GM18498 (cell line): ENCODE measurements around the gene LIPI.
"Not testable (repeated sequence)": the region's sequence is repeated elsewhere in the genome, so short reads cannot be mapped to it uniquely, and the experiment has no call there.

Source experiments
- ATAC-seq: cut with Tn5 transposase; IDR thresholded peaks from one replicate; pipeline ENCODE4 v1.9.1; 2021; ENCODE audit warnings: mild to moderate bottlenecking, moderate library complexity; ENCODE audit not compliant: unreplicated experiment

Gene LIPI

DNA sequence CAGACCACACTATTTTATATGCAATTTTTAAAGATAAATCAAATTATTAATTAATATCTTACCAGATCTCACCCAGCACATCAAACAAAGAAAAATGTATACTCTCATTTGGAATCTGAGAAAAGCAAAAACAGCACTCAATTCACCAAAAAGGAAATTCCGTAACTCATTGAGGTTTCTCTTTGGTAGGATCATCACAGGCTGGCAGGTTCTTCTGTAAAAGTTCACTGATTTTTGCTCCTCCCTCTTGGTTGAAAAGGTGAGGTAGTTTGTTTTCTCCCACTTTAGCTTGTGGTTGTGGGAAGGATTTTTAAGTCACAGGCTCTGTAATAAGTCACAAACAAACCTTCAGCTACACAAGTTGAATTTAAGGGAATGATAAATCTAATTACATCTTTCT is at the start of gene LIPI:
Gene LIPI, minus strand, starts transcription at position 218 of the 400 bp plus-strand sequence. Its CDS starts 110 bp downstream, at position 108.
- no peak for ATAC-seq

GRCh38 chr21:14260174-14260764 is 49.5 kb upstream of the LIPI start:
- no peak for ATAC-seq

DNA sequence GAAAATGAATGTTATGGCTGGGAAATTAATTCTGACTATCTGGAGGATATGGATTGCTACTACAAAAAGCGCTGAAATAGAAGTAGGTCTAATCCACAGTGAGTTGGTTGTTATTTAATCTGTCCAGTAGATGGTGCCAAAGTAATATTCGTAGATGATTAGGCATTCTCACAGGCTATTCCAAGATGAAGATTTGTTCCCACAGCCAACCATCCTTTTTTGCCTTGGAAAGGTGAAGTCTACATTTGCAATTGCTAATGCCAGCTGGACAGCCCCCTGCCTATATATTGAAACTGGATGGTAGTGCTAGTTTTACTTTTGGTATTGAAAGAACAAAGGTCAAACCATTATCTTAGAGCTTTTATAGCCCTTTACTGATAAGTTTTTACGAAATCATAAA is 49.0 kb upstream of the LIPI start:
- ATAC-seq, result peak; percentile 65

DNA sequence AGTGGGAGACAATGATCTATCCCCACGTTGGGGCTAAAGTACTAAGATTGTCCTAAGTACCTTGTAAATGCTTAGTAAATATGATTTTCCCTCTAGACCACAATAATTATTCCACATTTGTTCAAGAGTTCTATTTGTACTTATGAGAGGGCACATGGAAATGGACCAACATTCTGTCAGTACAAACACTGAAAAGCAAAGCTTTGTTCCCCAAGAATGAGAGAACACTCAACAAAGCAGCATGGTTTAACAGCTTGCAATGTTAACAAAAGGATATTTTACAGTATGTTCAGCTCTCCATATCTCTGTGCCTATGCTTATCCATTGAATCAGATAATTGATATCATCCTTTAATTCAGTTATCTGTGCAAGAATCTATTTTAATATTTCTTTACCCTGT is 40.6 kb upstream of the LIPI start:
- ATAC-seq, result no peak

GRCh38 chr21:14245711-14246110 is 35.0 kb upstream of the LIPI start:
- no peak for ATAC-seq

GRCh38 chr21:14244911-14245310 is 34.2 kb upstream of the LIPI start:
- no peak for ATAC-seq

- ATAC-seq, result no peak
Observed at GRCh38 chr21:14243874-14244273, 33.1 kb upstream of the LIPI start.

DNA sequence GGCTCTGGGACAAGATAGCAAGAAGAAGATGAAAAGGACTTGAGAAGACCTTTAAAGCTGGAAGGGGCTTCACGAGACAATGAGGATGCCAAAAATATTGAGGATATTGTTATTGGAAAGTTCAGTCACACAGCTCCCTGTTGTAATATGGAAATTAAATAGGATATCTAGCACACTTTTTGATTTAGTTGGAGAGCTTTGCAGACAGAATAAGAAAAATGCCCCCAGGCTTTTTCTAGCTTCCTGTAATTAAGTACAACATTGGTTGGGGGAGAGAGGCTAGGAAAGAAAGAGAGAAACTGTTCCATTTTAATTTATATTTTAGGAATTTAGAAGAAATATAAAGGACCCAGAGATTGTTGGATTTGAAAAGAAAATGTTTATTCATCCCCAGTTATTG is 32.7 kb upstream of the LIPI start:
- ATAC-seq, result no peak

DNA sequence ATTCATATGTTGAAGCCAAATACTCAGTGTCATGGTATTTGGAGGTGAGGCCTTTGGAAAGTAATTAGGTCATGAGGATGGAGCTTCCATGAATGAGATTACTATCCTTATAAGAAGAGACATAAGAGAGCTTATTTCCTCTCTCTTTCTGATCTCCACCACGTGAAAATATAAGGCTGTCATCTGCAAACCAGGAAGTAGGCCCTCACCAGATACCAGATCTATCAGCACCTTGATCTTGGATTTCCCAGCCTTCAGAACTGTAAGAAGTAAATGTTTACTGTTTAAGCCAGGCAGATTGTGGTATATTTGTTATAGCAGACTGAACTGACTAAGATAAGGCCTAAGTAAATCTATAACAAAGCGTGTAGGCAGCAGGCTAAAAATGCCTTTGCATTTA is 30.5 kb upstream of the LIPI start:
- no peak for ATAC-seq

DNA sequence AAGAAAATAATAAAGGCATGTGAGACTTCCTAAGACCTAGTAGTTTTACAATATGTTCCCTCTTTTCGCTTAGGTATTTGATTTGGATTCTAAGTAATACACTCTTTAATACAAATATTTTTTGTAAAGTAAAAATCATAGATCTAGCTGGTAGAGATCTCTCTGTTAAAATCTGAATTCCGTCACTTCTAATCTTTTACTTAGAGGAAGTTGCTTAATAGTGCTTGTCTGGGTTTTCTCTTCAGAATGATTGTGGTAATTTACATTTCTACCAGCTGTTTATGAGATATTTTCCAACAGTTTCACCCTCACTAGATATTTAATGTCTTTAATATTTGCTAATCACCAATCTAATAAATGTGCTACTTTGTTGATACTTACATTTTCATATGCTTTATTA is 28.5 kb upstream of the LIPI start:
- no peak for ATAC-seq

- no peak for ATAC-seq
Observed at GRCh38 chr21:14236180-14236579, 25.4 kb upstream of the LIPI start.

GRCh38 chr21:14235101-14235500 is 24.3 kb upstream of the LIPI start:
- ATAC-seq, result no peak

- ATAC-seq, result no peak
Observed at GRCh38 chr21:14229399-14229798, 18.6 kb upstream of the LIPI start.

- ATAC-seq, result no peak
Observed at GRCh38 chr21:14223365-14223764, 12.6 kb upstream of the LIPI start.

DNA sequence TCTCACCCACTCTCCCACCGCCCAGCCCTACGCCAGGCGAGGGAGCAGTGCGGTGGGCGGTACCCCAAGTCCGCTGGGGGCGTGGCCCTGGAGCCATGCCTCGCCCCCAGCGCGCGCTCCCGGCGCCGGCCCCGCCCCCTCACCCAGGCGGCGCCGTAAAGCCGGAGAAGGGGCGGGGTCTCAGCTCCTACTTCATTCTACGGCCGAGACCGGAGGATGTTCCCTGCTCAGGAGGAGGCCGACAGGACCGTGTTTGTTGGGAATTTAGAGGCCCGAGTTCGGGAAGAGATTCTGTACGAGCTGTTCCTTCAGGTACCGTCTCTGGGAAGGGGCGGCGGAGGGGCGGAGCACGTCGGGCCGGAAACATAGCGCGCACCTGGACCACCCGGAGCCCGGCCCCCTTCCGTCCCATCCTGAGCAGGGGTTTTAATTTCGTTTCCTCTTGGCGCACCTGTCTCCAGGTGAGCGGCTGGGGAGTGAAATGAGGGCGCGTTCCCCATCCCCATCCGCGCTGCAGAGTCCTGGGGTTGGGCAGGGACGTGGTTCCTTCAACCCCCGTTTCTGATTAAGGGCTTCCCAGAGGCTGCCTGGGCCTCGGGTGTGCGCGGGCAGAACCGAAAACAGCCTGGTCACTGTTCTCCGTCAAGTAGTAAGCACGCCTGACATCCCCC is 5.4 kb upstream of the LIPI start, which contains the start of gene RBM11:
Gene RBM11, plus strand, starts transcription at position 187 of the 671 bp plus-strand sequence. Its CDS starts 30 bp downstream, at position 217.
- ATAC-seq, result peak; percentile 98

DNA sequence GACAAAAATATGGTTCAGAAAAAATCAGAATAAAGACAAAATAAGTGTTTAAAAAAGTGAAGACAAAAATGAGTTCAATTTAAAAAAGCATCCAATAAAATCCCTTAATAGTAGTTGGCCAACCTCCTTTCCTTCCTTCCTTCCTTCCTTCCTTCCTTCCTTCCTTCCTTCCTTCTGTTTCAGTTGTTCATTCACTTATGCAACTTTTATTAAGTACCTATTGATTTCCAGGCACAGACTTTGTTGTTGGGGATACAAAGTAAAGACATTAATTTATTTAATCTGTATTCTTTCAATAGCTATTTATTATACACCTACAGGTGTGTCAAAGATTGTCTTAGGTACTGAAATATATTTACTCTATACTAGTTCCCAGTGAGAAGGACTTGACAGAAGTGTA is 2.4 kb upstream of the LIPI start:
- no peak for ATAC-seq

- no peak for ATAC-seq
Observed at GRCh38 chr21:14206222-14206621, 4.5 kb downstream of the LIPI start.

- ATAC-seq, result not testable (repeated sequence)
Observed at GRCh38 chr21:14166463-14167223, 44.1 kb downstream of the LIPI start.

DNA sequence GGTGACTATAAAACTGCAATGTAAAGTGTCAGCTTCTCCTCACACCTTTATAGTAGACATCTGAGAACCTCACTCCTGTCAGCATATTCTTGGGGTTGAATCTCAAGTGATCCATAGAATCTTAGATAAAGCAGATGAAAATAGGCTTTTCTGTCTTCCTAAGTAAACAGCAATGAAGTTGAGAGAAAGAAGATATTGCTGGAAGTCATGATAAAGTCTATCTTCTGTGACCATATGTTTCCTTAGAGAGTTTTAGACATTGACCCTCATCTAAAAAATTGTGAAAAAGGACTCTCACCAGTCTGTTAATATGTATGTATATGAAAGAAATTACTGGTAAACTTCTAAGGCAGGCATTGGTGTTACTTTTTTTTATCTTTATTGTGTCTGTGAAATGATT is 66.8 kb downstream of the LIPI start:
- ATAC-seq, result no peak

GRCh38 chr21:14124266-14124665 is 86.5 kb downstream of the LIPI start:
- ATAC-seq, result no peak

DNA sequence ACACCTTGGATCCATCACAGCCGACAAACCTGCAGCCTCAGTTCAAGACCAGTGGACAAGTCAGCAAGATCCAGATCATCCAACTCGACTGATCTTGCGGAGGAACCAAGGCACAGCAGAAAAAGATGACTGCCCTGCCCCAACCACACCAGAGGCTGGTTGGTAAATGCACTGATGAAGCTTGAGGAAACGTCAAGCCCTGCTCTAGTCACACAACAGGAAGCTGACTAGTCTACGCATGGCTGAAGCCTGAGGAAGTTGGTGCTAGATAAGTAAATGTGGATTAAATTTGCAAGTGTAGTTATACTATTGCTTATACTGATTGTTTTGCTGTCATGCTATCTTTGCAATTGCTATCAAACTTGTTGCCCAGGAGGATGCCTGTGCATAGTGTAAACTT is 89.0 kb downstream of the LIPI start:
- ATAC-seq, result no peak
